IMR-90 (cell line): ENCODE results near the gene YBX2. TPM values are rescaled to one million over a fixed set of nuclear protein-coding genes. Genes with fewer than 3 reads are reported as not detected.

ENCODE experiments used
- ATAC-seq: fragments of 200-7000 bp; cut with Tn5 transposase; 2 replicates; pipeline ENCODE4 v1.9.1; 2020; ENCODE audit warnings: low read depth, mild to moderate bottlenecking, moderate library complexity
- BruUV-seq: library from RNA; stranded (reverse); fragments of 400-500 nt; replicated peaks from 2 replicates; lab custom pipeline; 2021; lab: Mats Ljungman, UMichigan
- CTCF ChIA-PET: fragments of 300-600 bp; formaldehyde crosslinking; extraction: SDS; loops from one replicate; lab custom pipeline; 2021; ENCODE audit warnings: antibody characterized with exemption; lab: Yijun Ruan, JAX
- POLR2A ChIA-PET: fragments of 300-600 bp; sonication (Branson Sonifier 250); formaldehyde crosslinking; loops from one replicate; lab custom pipeline; 2022; ENCODE audit warnings: antibody characterized with exemption; ENCODE audit not compliant: unreplicated experiment; lab: Charles Lee
- DNase-seq: peaks from one replicate; pipeline ENCODE4 v3.0.0; 2013
- H2AFZ ChIP-seq: replicated peaks from 2 replicates; pipeline ENCODE3; 2013; ENCODE audit warnings: low read length, mild to moderate bottlenecking; ENCODE audit not compliant: poor library complexity
- H2AK5ac ChIP-seq: 2 replicates; pipeline ENCODE4 v1.6.1; 2013; ENCODE audit warnings: low read depth, low read length, inconsistent platforms
- H2AK9ac ChIP-seq: replicated peaks from 2 replicates; pipeline ENCODE3; 2013; ENCODE audit warnings: mild to moderate bottlenecking, low read depth, low read length, moderate library complexity; ENCODE audit not compliant: poor library complexity
- H2BK120ac ChIP-seq: 2 replicates; pipeline ENCODE4 v1.6.1; 2013; ENCODE audit warnings: low read depth, low read length, inconsistent platforms
- H2BK15ac ChIP-seq: 3 replicates; pipeline ENCODE4 v1.6.1; 2013; ENCODE audit warnings: low read depth, low read length, inconsistent platforms
- H2BK20ac ChIP-seq: 2 replicates; pipeline ENCODE4 v1.6.1; 2013; ENCODE audit warnings: low read depth, mild to moderate bottlenecking, inconsistent platforms, low read length, moderate library complexity
- H2BK5ac ChIP-seq: 2 replicates; pipeline ENCODE4 v1.6.1; 2013; ENCODE audit warnings: mild to moderate bottlenecking, low read depth, low read length, inconsistent platforms; ENCODE audit not compliant: poor library complexity, severe bottlenecking
- H3K14ac ChIP-seq: replicated peaks from 2 replicates; pipeline ENCODE4 v1.6.1; 2013; ENCODE audit warnings: low read depth, low read length, inconsistent platforms
- H3K18ac ChIP-seq: 2 replicates; pipeline ENCODE4 v1.6.1; 2013; ENCODE audit warnings: low read depth, low read length, control low read depth
- H3K23ac ChIP-seq: 2 replicates; pipeline ENCODE4 v1.6.1; 2013; ENCODE audit warnings: low read depth, low read length, inconsistent platforms
- H3K27ac ChIP-seq: 2 replicates; pipeline ENCODE4 v1.5.1; 2013; ENCODE audit warnings: mild to moderate bottlenecking, control low read depth, low read length; ENCODE audit not compliant: insufficient read depth
- H3K27me3 ChIP-seq: 2 replicates; pipeline ENCODE4 v1.6.1; 2013; ENCODE audit warnings: low read length; ENCODE audit not compliant: control insufficient read depth, insufficient read depth
- H3K36me3 ChIP-seq: 2 replicates; pipeline ENCODE4 v1.6.1; 2013; ENCODE audit warnings: low read length, mixed read lengths; ENCODE audit not compliant: control insufficient read depth, insufficient read depth
- H3K4ac ChIP-seq: 2 replicates; pipeline ENCODE4 v1.6.1; 2013; ENCODE audit warnings: low read depth, low read length, inconsistent platforms
- H3K4me1 ChIP-seq: 2 replicates; pipeline ENCODE4 v1.6.1; 2013; ENCODE audit warnings: low read length, mixed read lengths; ENCODE audit not compliant: control insufficient read depth, insufficient read depth
- H3K4me2 ChIP-seq: 2 replicates; pipeline ENCODE4 v1.6.1; 2013; ENCODE audit warnings: low read depth, mild to moderate bottlenecking, control low read depth, low read length, moderate library complexity
- H3K4me3 ChIP-seq: 2 replicates; pipeline ENCODE4 v1.5.1; 2013; ENCODE audit warnings: low read depth, mild to moderate bottlenecking, control low read depth, low read length, moderate library complexity; ENCODE audit not compliant: insufficient read depth
- H3K56ac ChIP-seq: 2 replicates; pipeline ENCODE4 v1.6.1; 2013; ENCODE audit warnings: low read length, inconsistent platforms; ENCODE audit not compliant: insufficient read depth; ENCODE audit errors: extremely low read depth
- H3K79me1 ChIP-seq, 2 experiments: 2 replicates each; pipeline ENCODE4 v1.6.1; 2013; ENCODE audit warnings: low read length in 2 of 2, inconsistent platforms in 1 of 2, low read depth in 1 of 2
- H3K9ac ChIP-seq: 2 replicates; pipeline ENCODE4 v1.6.1; 2013; ENCODE audit warnings: low read depth, low read length, control low read depth
- H3K9me1 ChIP-seq: 2 replicates; pipeline ENCODE4 v1.6.1; 2013; ENCODE audit warnings: low read length, inconsistent platforms; ENCODE audit not compliant: insufficient read depth
- H3K9me3 ChIP-seq: 2 replicates; pipeline ENCODE4 v1.6.1; 2013; ENCODE audit warnings: low read length; ENCODE audit not compliant: control insufficient read depth, insufficient read depth
- H4K20me1 ChIP-seq: 2 replicates; pipeline ENCODE4 v1.6.1; 2013; ENCODE audit warnings: low read length, inconsistent platforms; ENCODE audit not compliant: insufficient read depth
- H4K5ac ChIP-seq: 2 replicates; pipeline ENCODE4 v1.6.1; 2013; ENCODE audit warnings: mild to moderate bottlenecking, low read depth, low read length, control low read depth
- H4K8ac ChIP-seq, 2 experiments: 2 replicates each; pipeline ENCODE4 v1.6.1; 2013; ENCODE audit warnings: low read depth in 2 of 2, low read length in 2 of 2, control low read depth in 1 of 2, inconsistent platforms in 1 of 2
- H4K91ac ChIP-seq: 2 replicates; pipeline ENCODE4 v1.6.1; 2013; ENCODE audit warnings: low read depth, low read length, inconsistent platforms; ENCODE audit not compliant: insufficient read depth
- CHD1 ChIP-seq: IDR thresholded peaks from 2 replicates; pipeline ENCODE4 v1.6.1; 2012; ENCODE audit warnings: low read depth, low read length, improper control_type of control experiment
- MAFK ChIP-seq: IDR thresholded peaks from 2 replicates; pipeline ENCODE4 v1.6.1; 2012; ENCODE audit warnings: low read depth, low read length, improper control_type of control experiment
- MAZ ChIP-seq: IDR thresholded peaks from 2 replicates; pipeline ENCODE4 v1.6.1; 2012; ENCODE audit warnings: low read depth, mild to moderate bottlenecking, low read length, improper control_type of control experiment, moderate library complexity, borderline replicate concordance
- MXI1 ChIP-seq: IDR thresholded peaks from 2 replicates; pipeline ENCODE4 v1.6.1; 2012; ENCODE audit warnings: low read depth, mild to moderate bottlenecking, low read length, moderate library complexity, borderline replicate concordance
- NFE2L2 ChIP-seq: fragments of 150-350 bp; IDR thresholded peaks from 2 replicates; pipeline ENCODE4 v1.6.1; 2016; ENCODE audit warnings: low read depth, mild to moderate bottlenecking, low read length
- USF2 ChIP-seq: fragments of 150-350 bp; IDR thresholded peaks from 2 replicates; pipeline ENCODE4 v1.6.1; 2017; ENCODE audit warnings: mild to moderate bottlenecking, antibody characterized with exemption, low read length, low read depth
- WGBS, 2 experiments: methylation state at CpG; one replicate each; pipeline versions ENCODE4 v1.1.5 to v1.1.7; 2013; ENCODE audit warnings: missing lambda C conversion rate in 2 of 2; ENCODE audit not compliant: insufficient read length in 1 of 2; ENCODE audit errors: extremely low coverage in 2 of 2; 5-methylcytosine and 5-hydroxymethylcytosine counted together
- dilution Hi-C: fragments of 300-500 bp; cut with HindIII; formaldehyde crosslinking; loops from one replicate; pipeline ENCODE4 v1.14.3; 2018; ENCODE audit warnings: low sequenced_read_pairs; ENCODE audit not compliant: unreplicated experiment
- in situ Hi-C: fragments of 300-500 bp; cut with MboI; formaldehyde crosslinking; loops from 3 replicates; pipeline ENCODE4 v1.14.3; 2019; ENCODE audit warnings: low sequenced_read_pairs, inconsistent platforms, mixed read lengths
- intact Hi-C: fragments of 100-400 bp; cut with micrococcal nuclease; formaldehyde crosslinking; loops from 2 replicates; pipeline ENCODE4 v1.10.0; 2022
- polyA plus RNA-seq, 3 experiments: library from polyadenylated mRNA; depleted of rRNA; stranded (reverse); fragments of >200 nt; gene quantifications; 2 replicates each; pipeline ENCODE4 v1.2.3, GENCODE V29; 2012; ENCODE audit warnings: low replicate concordance in 1 of 3
- total RNA-seq: library from RNA; depleted of rRNA; stranded (reverse); fragments of >200 nt; gene quantifications from 2 replicates; pipeline ENCODE4 v1.2.3, GENCODE V29; 2012

Gene YBX2
- total and polyA plus RNA-seq, 2 of the 4 experiments (the other 2 are of a cell fraction): 0.17 TPM; not detected in 1

DNA sequence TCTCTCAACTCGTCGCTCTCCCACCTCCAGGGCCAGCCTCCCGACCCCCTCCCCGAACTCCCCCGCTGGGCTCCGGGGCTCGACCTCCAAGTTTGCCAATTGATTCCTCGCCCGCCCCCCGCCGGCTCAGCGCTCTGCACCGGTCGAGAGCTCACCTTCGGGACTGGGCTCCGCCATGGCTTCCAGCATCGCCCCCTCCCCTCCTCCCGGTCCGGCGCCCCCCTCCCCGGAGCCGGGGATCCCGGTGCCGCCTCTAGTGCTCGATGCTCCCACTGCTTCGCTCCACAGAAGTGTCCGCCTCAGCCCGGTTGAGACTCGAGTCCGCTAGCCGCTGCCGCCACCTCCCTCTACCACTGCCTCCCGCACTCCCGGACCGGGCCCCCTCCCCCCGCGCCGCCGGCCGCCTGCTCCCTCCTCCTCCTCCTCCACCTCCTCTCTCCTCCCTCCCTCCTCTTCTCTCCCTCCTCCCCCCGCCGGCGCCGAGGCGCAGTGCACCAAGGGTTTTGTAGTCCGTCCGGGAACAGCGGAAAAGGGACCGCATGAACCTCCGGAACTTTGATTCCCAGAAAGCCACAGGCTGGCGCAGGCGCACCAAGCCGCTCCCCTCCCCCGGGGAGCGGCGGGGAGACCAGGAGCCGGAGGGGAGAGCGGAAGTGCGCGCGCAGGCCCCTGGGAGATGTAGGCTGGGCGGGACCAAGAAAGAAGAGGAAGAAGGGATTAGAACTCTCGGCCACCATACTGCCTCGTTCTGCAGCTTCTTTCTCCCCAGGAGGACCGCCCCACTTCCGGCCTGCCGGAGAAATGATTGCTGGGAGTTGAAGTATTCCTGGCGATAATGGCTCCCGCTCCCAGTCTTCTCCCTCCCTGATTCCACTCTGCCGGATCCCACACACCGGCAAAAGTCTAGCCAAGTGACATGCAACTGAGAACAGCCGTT is 55.1 kb downstream of the YBX2 start, which contains the start of gene PHF23:
PHF23 (minus strand) TSS at position 367 of the 937 bp plus-strand sequence; CDS start at position 189, 178 bp downstream.
- H2BK15ac ChIP-seq: no peak within 1 kb of the TSS
- H4K8ac ChIP-seq: peak within 1 kb of the TSS; percentile 60 to 73; a peak in 3 of 4 replicates
- peaks cover 14% of the 10 kb centered on the region for H3K4me1 ChIP-seq
- DNase-seq (peak; percentile 99), ATAC-seq (peak; percentile 70)
- peaks cover 2% of the 10 kb centered on the region; the same call in 1 of the 2 replicates for H3K9me1 ChIP-seq
- H2AFZ ChIP-seq: peak within 1 kb of the TSS; percentile 54
- dilution Hi-C loops: no loop called here
- H3K9ac ChIP-seq: peak within 1 kb of the TSS; percentile 97
- peak within 1 kb of the TSS; percentile 75 for H4K91ac ChIP-seq
- peak within 1 kb of the TSS; percentile 94 for H3K23ac ChIP-seq
- no TSS peak for BruUV-seq
- in situ Hi-C loops: loop anchor here (25.0 kb wide), 1 partner anchor 923 kb away; the partner anchor contains the start of genes PER1 and VAMP2
- peak within 1 kb of the TSS; percentile 98 for H3K4me3 ChIP-seq
- peak within 1 kb of the TSS; percentile 55 for H4K5ac ChIP-seq
- H2BK20ac ChIP-seq: no peak within 1 kb of the TSS
- ChIA-PET POLR2A (interaction anchor here (1.0 kb wide), 1 partner anchor 10 kb away, joined by 3 read pairs; no protein-coding TSS in a partner anchor), CTCF (interaction anchor here (1.0 kb wide), 1 partner anchor 19 kb away, joined by 3 read pairs; the partner anchor contains the start of genes ACADVL and DLG4)
- H2BK5ac ChIP-seq: peak within 1 kb of the TSS; percentile 91
- H2AK9ac ChIP-seq: peak within 1 kb of the TSS; percentile 100
- H3K27me3 ChIP-seq: no peaks in the 10 kb centered on the region
- H3K4ac ChIP-seq: peak within 1 kb of the TSS; percentile 89
- H3K14ac ChIP-seq: peak within 1 kb of the TSS; percentile 95
- TF ChIP-seq MAFK: no peak
- TF ChIP-seq CHD1: no peak
- peak; percentile 100 for TF ChIP-seq MAZ
- no peak for TF ChIP-seq NFE2L2
- TF ChIP-seq USF2: peak; percentile 19
- 0 out of 2 replicates have a peak, but pooled peaks have one; percentile 17 for TF ChIP-seq MXI1
- 0% methylated on average over 15 of the region's 72 CpGs; no CpG with 5 or more reads in 1 of the 2 experiments for WGBS, 2 experiments
- peaks cover 37% of the 10 kb centered on the region for H3K36me3 ChIP-seq
- no peaks in the 10 kb centered on the region for H3K9me3 ChIP-seq
- peak within 1 kb of the TSS; percentile 50; the same call in 1 of the 2 replicates for H2BK120ac ChIP-seq
- H3K56ac ChIP-seq: peak within 1 kb of the TSS; percentile 85
- H4K20me1 ChIP-seq: peaks cover 29% of the 10 kb centered on the region
- H3K79me1 ChIP-seq: peaks cover 19 to 64% of the 10 kb centered on the region in 2 experiments
- H3K18ac ChIP-seq: peak within 1 kb of the TSS; percentile 51
- H3K27ac ChIP-seq: peak within 1 kb of the TSS; percentile 97
- H2AK5ac ChIP-seq: peak within 1 kb of the TSS; percentile 84
- intact Hi-C loops: loop anchor here (5.0 kb wide), 1 partner anchor 58 kb away; no protein-coding TSS in a partner anchor
- peak within 1 kb of the TSS; percentile 81 for H3K4me2 ChIP-seq
